Testis (tissue), 2 donors: ENCODE data around the gene DACH1.

Experiments
- CTCF ChIP-seq, 3 experiments: fragments of 450-650 bp in 2 of 3; fragments of 200-600 bp in 1 of 3; sonication (generic) in 1 of 3; IDR thresholded peaks; one replicate each; pipeline ENCODE4 v1.5.1; 2016 to 2019; ENCODE audit warnings: antibody characterized with exemption in 3 of 3, mild to moderate bottlenecking in 2 of 3, moderate library complexity in 1 of 3
- POLR2A ChIP-seq: fragments of 450-650 bp; IDR thresholded peaks from one replicate; pipeline ENCODE4 v1.6.1; 2017; ENCODE audit warnings: antibody characterized with exemption, mild to moderate bottlenecking, moderate library complexity

- TF ChIP-seq CTCF (IDR thresholded peaks at IDR 0.05) = no peak
- no peak for TF ChIP-seq POLR2A
Observed at GRCh38 chr13:71830323-71830722, 36.7 kb downstream of the DACH1 start.
